Right lobe of liver (tissue), 6 donors: ENCODE measurements around the gene ZNF655. TPM values are rescaled to one million over a fixed set of nuclear protein-coding genes. Genes with fewer than 3 reads are reported as not detected.
"Not testable (repeated sequence)": the region's sequence is repeated elsewhere in the genome, so short reads cannot be mapped to it uniquely, and the experiment has no call there.

Experiments used
- ATAC-seq, 4 donors: fragments of 200-7000 bp; cut with Tn5 transposase; one replicate each; pipeline ENCODE4 v1.9.1; 2020; ENCODE audit warnings: mild to moderate bottlenecking in 4 of 4, moderate library complexity in 4 of 4
- DNase-seq, 3 donors: peaks; one replicate each; pipeline ENCODE4 v3.0.0-alpha.2; 2020
- H3K27ac ChIP-seq, 3 donors: fragments of 200-600 bp; one replicate each; pipeline ENCODE4 v1.8.0; 2022
- H3K27me3 ChIP-seq, 2 donors: fragments of 200-600 bp; one replicate each; pipeline ENCODE4 v1.8.0; 2022
- H3K36me3 ChIP-seq, 4 donors: fragments of 200-600 bp; sonication (generic) in 1 of 4; one replicate each; pipeline versions ENCODE4 v1.5.1 to v1.8.0; 2017 to 2022; ENCODE audit warnings: control low read depth in 1 of 4
- H3K4me1 ChIP-seq, 4 donors: fragments of 200-600 bp; sonication (generic) in 1 of 4; one replicate each; pipeline versions ENCODE4 v1.5.1 to v1.8.0; 2017 to 2022; ENCODE audit warnings: control low read depth in 1 of 4
- H3K4me3 ChIP-seq, 3 donors: fragments of 200-600 bp; one replicate each; pipeline ENCODE4 v1.8.0; 2022
- H3K9me3 ChIP-seq, 4 donors: fragments of 200-600 bp; sonication (generic) in 1 of 4; one replicate each; pipeline versions ENCODE4 v1.5.1 to v1.8.0; 2017 to 2022; ENCODE audit warnings: control low read depth in 1 of 4
- CTCF ChIP-seq, 4 donors: fragments of 200-600 bp in 3 of 4; fragments of 450-650 bp in 1 of 4; IDR thresholded peaks; one replicate each; pipeline versions ENCODE4 v1.5.1 to v1.8.0; 2016 to 2022; ENCODE audit warnings: antibody characterized with exemption in 4 of 4, mild to moderate bottlenecking in 2 of 4
- POLR2A ChIP-seq: fragments of 450-650 bp; IDR thresholded peaks from one replicate; pipeline ENCODE4 v1.6.1; 2017; ENCODE audit warnings: antibody characterized with exemption, mild to moderate bottlenecking
- WGBS: methylation state at CpG from one replicate; pipeline ENCODE4 v1.1.6; 2018; ENCODE audit warnings: low coverage, low lambda C conversion rate; ENCODE audit not compliant: insufficient coverage; ENCODE audit errors: missing lambda C conversion rate; 5-methylcytosine and 5-hydroxymethylcytosine counted together
- intact Hi-C, 2 donors: fragments of 100-400 bp; cut with DNase I; formaldehyde crosslinking; loops; one replicate each; pipeline versions ENCODE4 v1.11.2 to v1.14.1; 2022
- total RNA-seq, 6 experiments: library from RNA; depleted of rRNA in 2 of 6; stranded (reverse); fragments of >200 nt in 2 of 6; fragmentation: NEBNext Ultra II Directional in 3 of 6; extraction: Animal tissue kit (Norgen Biotek cat#: 25700) in 3 of 6; gene quantifications; one replicate each; pipeline versions ENCODE4 v1.1.0 to v1.2.4, GENCODE V29; 2016 to 2023
- donor health status: DM: no; HTN: yes; CAD: no.
- donor health status: DM: no; HTN: no; CAD: no.
- donor health status: DM: no; HTN: no; CAD: no.
- donor health status: DM: no; HTN: yes; CAD: no.
- donor health status: DM: no; HTN: yes; CAD: no.

The ZNF655 gene
- total RNA-seq, 6 experiments from 2014 or later: 21.5 to 44.4 (median 26.0) TPM

- Histone ChIP-seq H3K36me3 (no peaks in the 10 kb centered on the region), H3K9me3 (peaks cover 0 to 14% (median 0%) of the 10 kb centered on the region in 4 donors), H3K27me3 (no peaks in the 10 kb centered on the region), H3K4me1 (no peaks in the 10 kb centered on the region), H3K27ac (no peak overlapping the region), H3K4me3 (no peak overlapping the region)
- WGBS: 85% methylated on average over 6 of the region's 9 CpGs
- no peak for TF ChIP-seq POLR2A
- no peak for TF ChIP-seq CTCF (IDR thresholded peaks at IDR 0.05)
- no peak for DNase-seq
- intact Hi-C loops: no loop called here
- no peak for ATAC-seq
Measured at GRCh38 chr7:99541212-99541611, 17.2 kb upstream of the ZNF655 start.

GRCh38 chr7:99543081-99543671, 15.3 kb upstream of the ZNF655 start:
- H3K4me1 ChIP-seq: no peaks in the 10 kb centered on the region
- H3K27ac ChIP-seq: no peak overlapping the region
- H3K36me3 ChIP-seq: peaks cover 0 to 4% (median 0%) of the 10 kb centered on the region in 4 donors
- peaks cover 0 to 14% (median 4%) of the 10 kb centered on the region in 4 donors for H3K9me3 ChIP-seq
- intact Hi-C loops: no loop called here
- H3K4me3 ChIP-seq: no peak overlapping the region
- TF ChIP-seq CTCF (IDR thresholded peaks at IDR 0.05) (no peak), POLR2A (no peak)
- no peaks in the 10 kb centered on the region for H3K27me3 ChIP-seq
- peak in 1 of 4 donors; percentile 44 for ATAC-seq
- 100% methylated on average over 7 of the region's 34 CpGs for WGBS
- no peak for DNase-seq

GRCh38 chr7:99543916-99544315, 14.5 kb upstream of the ZNF655 start:
- H3K9me3 ChIP-seq: peaks cover 0 to 11% (median 4%) of the 10 kb centered on the region in 4 donors
- intact Hi-C loops: no loop called here
- DNase-seq: no peak
- H3K27ac ChIP-seq: no peak overlapping the region
- 97% methylated on average over 6 of the region's 6 CpGs for WGBS
- TF ChIP-seq CTCF (IDR thresholded peaks at IDR 0.05) (no peak), POLR2A (no peak)
- no peak for ATAC-seq
- no peaks in the 10 kb centered on the region for H3K27me3 ChIP-seq
- H3K36me3 ChIP-seq: peaks cover 0 to 5% (median 0%) of the 10 kb centered on the region in 4 donors
- H3K4me3 ChIP-seq: no peak overlapping the region
- no peaks in the 10 kb centered on the region for H3K4me1 ChIP-seq

GRCh38 chr7:99545308-99545707, 13.1 kb upstream of the ZNF655 start:
- H3K4me1 ChIP-seq, DNase-seq, H3K27me3 ChIP-seq, ATAC-seq, H3K36me3 ChIP-seq, H3K4me3 ChIP-seq, H3K27ac ChIP-seq, intact Hi-C loops, H3K9me3 ChIP-seq: not testable (repeated sequence)
- 92% methylated on average over 4 of the region's 5 CpGs for WGBS

- intact Hi-C loops, H3K27ac ChIP-seq, H3K4me3 ChIP-seq, H3K36me3 ChIP-seq, H3K27me3 ChIP-seq, H3K9me3 ChIP-seq, ATAC-seq, H3K4me1 ChIP-seq, DNase-seq: not testable (repeated sequence)
- WGBS: no CpG with 5 or more reads among the region's 2 CpGs
Measured at GRCh38 chr7:99549545-99549944, 8.9 kb upstream of the ZNF655 start.
